ENCODE measurements around the gene LCA5L. TPM values are rescaled to one million over a fixed set of nuclear protein-coding genes. Genes with fewer than 3 reads are reported as not detected.
A peak's percentile ranks its signal among the peaks of the same experiment; 100 is the strongest.
"Not testable (repeated sequence)": the region's sequence is repeated elsewhere in the genome, so short reads cannot be mapped to it uniquely, and the experiment has no call there.

Gene LCA5L
- total RNA-seq, 8 experiments from 2014 or later = 1.6 to 9.7 (median 3.3) TPM

GRCh38 chr21:39444421-39445180 is 977 bp downstream of the LCA5L start:
- H3K4me3 ChIP-seq = peak overlapping the region; percentile 59 to 96 (median 72)
- 10 to 31% (median 19%) methylated on average over 2 to 13 of the region's 15 CpGs; no CpG with 5 or more reads in 1 of the 10 experiments for WGBS, 10 experiments
- in situ Hi-C loops (cut with MboI; ENCODE audit: low pct_unique_long_range_greater_than_20kb in 2 of 9, low sequenced_read_pairs in 9 of 9, unreplicated experiment in 9 of 9) = no loop called here
- ATAC-seq (replicated peaks in 6 of 8) = peak; percentile 7 to 50 (median 40)
- H3K27ac ChIP-seq = peak overlapping the region; percentile 84 to 87
- H3K4me1 ChIP-seq (replicated peaks in 1 of 2) = peaks cover 5 to 8% of the 10 kb centered on the region in 2 donors

- no peak overlapping the region for H3K4me3 ChIP-seq
- in situ Hi-C loops (cut with MboI; ENCODE audit: low pct_unique_long_range_greater_than_20kb in 2 of 9, low sequenced_read_pairs in 9 of 9, unreplicated experiment in 9 of 9) = no loop called here
- H3K27ac ChIP-seq = no peak overlapping the region
- peak in 3 of 8 experiments; percentile 11 to 28 (median 17) for ATAC-seq (replicated peaks in 6 of 8)
- WGBS, 10 experiments = 0 to 80% (median 23%) methylated on average over 1 to 12 of the region's 13 CpGs; no CpG with 5 or more reads in 1 of the 10 experiments
- H3K4me1 ChIP-seq (replicated peaks in 1 of 2) = peaks cover 5 to 8% of the 10 kb centered on the region in 2 donors
Measured at GRCh38 chr21:39441502-39442475, 3.8 kb downstream of the LCA5L start.

GRCh38 chr21:39439232-39439631 is 6.3 kb downstream of the LCA5L start:
- 0 to 75% (median 29%) methylated on average over 1 of the region's 1 CpG; no CpG with 5 or more reads in 3 of the 10 experiments for WGBS, 10 experiments
- no peak overlapping the region for H3K4me3 ChIP-seq
- in situ Hi-C loops (cut with MboI; ENCODE audit: low pct_unique_long_range_greater_than_20kb in 2 of 9, low sequenced_read_pairs in 9 of 9, unreplicated experiment in 9 of 9) = no loop called here
- ATAC-seq (replicated peaks in 6 of 8) = no peak
- H3K4me1 ChIP-seq (replicated peaks in 1 of 2) = peaks cover under 1 to 2% of the 10 kb centered on the region in 2 donors
- H3K27ac ChIP-seq = no peak overlapping the region

GRCh38 chr21:39434950-39435349 is 10.6 kb downstream of the LCA5L start:
- in situ Hi-C loops (cut with MboI; ENCODE audit: low pct_unique_long_range_greater_than_20kb in 2 of 9, low sequenced_read_pairs in 9 of 9, unreplicated experiment in 9 of 9) = no loop called here
- Histone ChIP-seq H3K4me3 (no peak overlapping the region), H3K4me1 (replicated peaks in 1 of 2) (peaks cover 10% of the 10 kb centered on the region in 2 donors), H3K27ac (no peak overlapping the region)
- 51 to 100% (median 69%) methylated on average over 3 to 4 of the region's 4 CpGs; no CpG with 5 or more reads in 1 of the 10 experiments for WGBS, 10 experiments
- no peak for ATAC-seq (replicated peaks in 6 of 8)

- Histone ChIP-seq H3K4me3 (no peak overlapping the region), H3K4me1 (replicated peaks in 1 of 2) (peaks cover 10% of the 10 kb centered on the region in 2 donors), H3K27ac (no peak overlapping the region)
- 57 to 100% (median 81%) methylated on average over 2 of the region's 2 CpGs; no CpG with 5 or more reads in 1 of the 10 experiments for WGBS, 10 experiments
- in situ Hi-C loops (cut with MboI; ENCODE audit: low pct_unique_long_range_greater_than_20kb in 2 of 9, low sequenced_read_pairs in 9 of 9, unreplicated experiment in 9 of 9) = no loop called here
- no peak for ATAC-seq (replicated peaks in 6 of 8)
Measured at GRCh38 chr21:39430954-39431353, 14.6 kb downstream of the LCA5L start.

GRCh38 chr21:39430457-39430856 is 15.1 kb downstream of the LCA5L start:
- peak in 5 of 8 experiments; percentile 47 to 77 (median 57) for ATAC-seq (replicated peaks in 6 of 8)
- H3K27ac ChIP-seq = no peak overlapping the region
- peaks cover 10% of the 10 kb centered on the region in 2 donors for H3K4me1 ChIP-seq (replicated peaks in 1 of 2)
- WGBS, 10 experiments = 10 to 100% (median 43%) methylated on average over 1 to 4 of the region's 4 CpGs; no CpG with 5 or more reads in 1 of the 10 experiments
- no peak overlapping the region for H3K4me3 ChIP-seq
- in situ Hi-C loops (cut with MboI; ENCODE audit: low pct_unique_long_range_greater_than_20kb in 2 of 9, low sequenced_read_pairs in 9 of 9, unreplicated experiment in 9 of 9) = no loop called here

GRCh38 chr21:39430016-39430415 is 15.6 kb downstream of the LCA5L start:
- in situ Hi-C loops (cut with MboI; ENCODE audit: low pct_unique_long_range_greater_than_20kb in 2 of 9, low sequenced_read_pairs in 9 of 9, unreplicated experiment in 9 of 9) = no loop called here
- WGBS, 10 experiments = 72 to 100% (median 87%) methylated on average over 1 to 3 of the region's 3 CpGs; no CpG with 5 or more reads in 2 of the 10 experiments
- Histone ChIP-seq H3K27ac (no peak overlapping the region), H3K4me1 (replicated peaks in 1 of 2) (peaks cover 10% of the 10 kb centered on the region in 2 donors), H3K4me3 (no peak overlapping the region)
- ATAC-seq (replicated peaks in 6 of 8) = no peak

- 50 to 80% (median 60%) methylated on average over 1 to 2 of the region's 2 CpGs; no CpG with 5 or more reads in 7 of the 10 experiments for WGBS, 10 experiments
- no peak overlapping the region for H3K27ac ChIP-seq
- in situ Hi-C loops (cut with MboI; ENCODE audit: low pct_unique_long_range_greater_than_20kb in 2 of 9, low sequenced_read_pairs in 9 of 9, unreplicated experiment in 9 of 9) = no loop called here
- no peak for ATAC-seq (replicated peaks in 6 of 8)
- H3K4me3 ChIP-seq = no peak overlapping the region
- peaks cover 10% of the 10 kb centered on the region in 2 donors for H3K4me1 ChIP-seq (replicated peaks in 1 of 2)
Measured at GRCh38 chr21:39429445-39429844, 16.1 kb downstream of the LCA5L start.

GRCh38 chr21:39422527-39423241 is 22.9 kb downstream of the LCA5L start:
- WGBS, 10 experiments = 17 to 92% (median 36%) methylated on average over 1 to 5 of the region's 5 CpGs
- H3K4me1 ChIP-seq (replicated peaks in 1 of 2) = peaks cover 9 to 10% of the 10 kb centered on the region in 2 donors
- in situ Hi-C loops (cut with MboI; ENCODE audit: low pct_unique_long_range_greater_than_20kb in 2 of 9, low sequenced_read_pairs in 9 of 9, unreplicated experiment in 9 of 9) = no loop called here
- H3K27ac ChIP-seq = no peak overlapping the region
- no peak overlapping the region for H3K4me3 ChIP-seq
- ATAC-seq (replicated peaks in 6 of 8) = peak in 5 of 8 experiments; percentile 86 to 98 (median 96)

GRCh38 chr21:39419204-39419603 is 26.4 kb downstream of the LCA5L start:
- H3K4me1 ChIP-seq (replicated peaks in 1 of 2) = peaks cover 9 to 10% of the 10 kb centered on the region in 2 donors
- H3K27ac ChIP-seq; H3K4me3 ChIP-seq; ATAC-seq (replicated peaks in 6 of 8); in situ Hi-C loops (cut with MboI; ENCODE audit: low pct_unique_long_range_greater_than_20kb in 2 of 9, low sequenced_read_pairs in 9 of 9, unreplicated experiment in 9 of 9): not testable (repeated sequence)
- WGBS, 10 experiments = 92 to 100% (median 100%) methylated on average over 1 to 5 of the region's 5 CpGs; no CpG with 5 or more reads in 3 of the 10 experiments

GRCh38 chr21:39406065-39406464 is 39.5 kb downstream of the LCA5L start:
- in situ Hi-C loops (cut with MboI; ENCODE audit: low pct_unique_long_range_greater_than_20kb in 2 of 9, low sequenced_read_pairs in 9 of 9, unreplicated experiment in 9 of 9) = no loop called here
- H3K4me3 ChIP-seq = no peak overlapping the region
- no peak overlapping the region for H3K27ac ChIP-seq
- 31 to 100% (median 86%) methylated on average over 1 to 2 of the region's 2 CpGs; no CpG with 5 or more reads in 1 of the 10 experiments for WGBS, 10 experiments
- no peak for ATAC-seq (replicated peaks in 6 of 8)
- H3K4me1 ChIP-seq (replicated peaks in 1 of 2) = no peaks in the 10 kb centered on the region

GRCh38 chr21:39400173-39400572 is 45.4 kb downstream of the LCA5L start:
- WGBS, 10 experiments = 40 to 100% (median 78%) methylated on average over 1 to 7 of the region's 8 CpGs; no CpG with 5 or more reads in 3 of the 10 experiments
- in situ Hi-C loops (cut with MboI; ENCODE audit: low pct_unique_long_range_greater_than_20kb in 2 of 9, low sequenced_read_pairs in 9 of 9, unreplicated experiment in 9 of 9) = no loop called here
- no peak overlapping the region for H3K4me3 ChIP-seq
- no peak for ATAC-seq (replicated peaks in 6 of 8)
- no peak overlapping the region for H3K27ac ChIP-seq
- no peaks in the 10 kb centered on the region for H3K4me1 ChIP-seq (replicated peaks in 1 of 2)
